HepG2 (cell line): ENCODE results near the gene TAC3. TPM values are rescaled to one million over a fixed set of nuclear protein-coding genes. Genes with fewer than 3 reads are reported as not detected.

ENCODE experiments used
- CBFB ChIP-seq: sonication (generic); formaldehyde crosslinking; IDR thresholded peaks from 2 replicates; pipeline ENCODE4 v1.4.0; 2020; ENCODE audit warnings: missing genetic modification reagents
- CBX2 ChIP-seq, 2 experiments: fragments of 200-600 bp in 1 of 2; sonication (generic); formaldehyde crosslinking in 1 of 2; IDR thresholded peaks; 2 replicates each; pipeline versions ENCODE4 v1.7.0 to v1.8.1; 2018 to 2022; ENCODE audit warnings: low read depth in 2 of 2, low read length in 1 of 2, mild to moderate bottlenecking in 1 of 2, missing genetic modification reagents in 1 of 2
- CENPT ChIP-seq: sonication (generic); formaldehyde crosslinking; IDR thresholded peaks from 2 replicates; pipeline ENCODE4 v1.8.0; 2022; ENCODE audit warnings: low read depth, mild to moderate bottlenecking, moderate library complexity, missing genetic modification reagents
- FOXK2 ChIP-seq: fragments of 450-650 bp; IDR thresholded peaks from 2 replicates; pipeline ENCODE4 v1.6.1; 2016
- GLI4 ChIP-seq: sonication (generic); formaldehyde crosslinking; IDR thresholded peaks from 2 replicates; pipeline ENCODE4 v1.5.1; 2020; ENCODE audit warnings: missing genetic modification reagents, mild to moderate bottlenecking, moderate library complexity, borderline replicate concordance
- SRSF9 ChIP-seq: fragments of 200-400 bp; formaldehyde crosslinking; IDR thresholded peaks from 2 replicates; pipeline ENCODE4 v1.6.1; 2018; ENCODE audit warnings: borderline replicate concordance, mild to moderate bottlenecking, low read depth, low read length; ENCODE audit not compliant: insufficient read depth, poor library complexity, severe bottlenecking
- ZNF747 ChIP-seq: sonication (generic); formaldehyde crosslinking; IDR thresholded peaks from 2 replicates; pipeline ENCODE4 v1.8.1; 2023; ENCODE audit warnings: missing genetic modification reagents, mild to moderate bottlenecking, borderline replicate concordance
- ZNF841 ChIP-seq: sonication (generic); formaldehyde crosslinking; IDR thresholded peaks from 2 replicates; pipeline ENCODE4 v1.8.1; 2023; ENCODE audit warnings: missing genetic modification reagents, borderline replicate concordance
- ZNF878 ChIP-seq: sonication (generic); formaldehyde crosslinking; IDR thresholded peaks from 2 replicates; pipeline ENCODE4 v1.8.1; 2023; ENCODE audit warnings: mild to moderate bottlenecking, missing genetic modification reagents, moderate library complexity
- polyA plus RNA-seq, 8 experiments: library from polyadenylated mRNA; depleted of rRNA in 3 of 8; stranded (reverse) in 7 of 8; unstranded in 1 of 8; fragments of >200 nt; fragmentation: Illumina TruSeq in 4 of 8; extraction: Trizol in 4 of 8; gene quantifications; 2 replicates each; pipeline versions ENCODE4 v1.2.1 to v1.2.3, GENCODE V29; 2011 to 2016; ENCODE audit warnings: low read depth in 4 of 8, missing spikeins in 1 of 8, mixed read lengths in 1 of 8; ENCODE audit not compliant: insufficient read depth in 1 of 8
- total RNA-seq, 5 experiments: library from RNA; depleted of rRNA; stranded (reverse); fragments of >200 nt; fragmentation: Illumina TruSeq; extraction: Trizol; gene quantifications; 2 replicates each; pipeline ENCODE4 v1.2.3, GENCODE V29; 2016; ENCODE audit warnings: low read depth in 1 of 5
- TF ChIP-seq, protein P1 (sequence below): sonication (generic); formaldehyde crosslinking; IDR thresholded peaks from 2 replicates; pipeline ENCODE4 v1.4.0; 2020; ENCODE audit warnings: missing genetic modification reagents
- TF ChIP-seq, protein P2 (sequence below): sonication (generic); formaldehyde crosslinking; IDR thresholded peaks from 2 replicates; pipeline ENCODE4 v1.8.1; 2023; ENCODE audit warnings: missing genetic modification reagents, mild to moderate bottlenecking, borderline replicate concordance
- TF ChIP-seq, protein P3 (sequence below): sonication (generic); formaldehyde crosslinking; IDR thresholded peaks from 2 replicates; pipeline ENCODE4 v1.4.0; 2020; ENCODE audit warnings: mild to moderate bottlenecking, missing genetic modification reagents
- TF ChIP-seq, protein P4 (sequence below), 2 experiments: IDR thresholded peaks; 2 replicates each; pipeline ENCODE4 v1.6.1; 2011 to 2012; ENCODE audit warnings: low read length in 2 of 2, borderline replicate concordance in 1 of 2, low read depth in 1 of 2, mild to moderate bottlenecking in 1 of 2, moderate library complexity in 1 of 2
- TF ChIP-seq, protein P5 (sequence below): sonication (generic); formaldehyde crosslinking; IDR thresholded peaks from 2 replicates; pipeline ENCODE4 v1.4.0; 2020; ENCODE audit warnings: missing genetic modification reagents, borderline replicate concordance

Gene TAC3
- total and polyA plus RNA-seq, 2 of the 13 experiments (the other 11 are each of a cell fraction or from before 2014, with no cell fraction given): 0.13 to 0.15 TPM

DNA sequence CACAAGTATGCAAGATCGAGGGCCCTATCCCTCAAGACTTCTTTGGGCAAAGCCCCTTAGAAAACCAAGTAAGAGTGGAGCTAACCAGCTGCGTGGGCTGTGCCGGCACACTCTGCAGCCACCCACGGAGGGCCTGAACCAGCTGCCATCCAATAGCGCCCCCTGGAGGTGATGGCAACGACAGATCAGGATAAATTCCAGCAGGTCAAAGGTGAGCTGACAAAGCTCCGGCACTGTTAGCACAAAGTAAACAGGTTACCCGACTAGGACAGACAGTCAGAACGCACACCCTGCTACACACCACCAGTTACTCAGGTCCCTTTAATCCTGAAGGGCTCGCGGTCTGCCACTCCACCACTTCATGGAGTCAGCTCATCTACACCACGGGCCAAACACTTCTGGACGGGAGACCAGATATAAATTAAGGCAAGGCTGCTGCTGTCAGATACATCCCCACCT is 14.9 kb downstream of the TAC3 start (continued):
- TF ChIP-seq, protein P1, sequence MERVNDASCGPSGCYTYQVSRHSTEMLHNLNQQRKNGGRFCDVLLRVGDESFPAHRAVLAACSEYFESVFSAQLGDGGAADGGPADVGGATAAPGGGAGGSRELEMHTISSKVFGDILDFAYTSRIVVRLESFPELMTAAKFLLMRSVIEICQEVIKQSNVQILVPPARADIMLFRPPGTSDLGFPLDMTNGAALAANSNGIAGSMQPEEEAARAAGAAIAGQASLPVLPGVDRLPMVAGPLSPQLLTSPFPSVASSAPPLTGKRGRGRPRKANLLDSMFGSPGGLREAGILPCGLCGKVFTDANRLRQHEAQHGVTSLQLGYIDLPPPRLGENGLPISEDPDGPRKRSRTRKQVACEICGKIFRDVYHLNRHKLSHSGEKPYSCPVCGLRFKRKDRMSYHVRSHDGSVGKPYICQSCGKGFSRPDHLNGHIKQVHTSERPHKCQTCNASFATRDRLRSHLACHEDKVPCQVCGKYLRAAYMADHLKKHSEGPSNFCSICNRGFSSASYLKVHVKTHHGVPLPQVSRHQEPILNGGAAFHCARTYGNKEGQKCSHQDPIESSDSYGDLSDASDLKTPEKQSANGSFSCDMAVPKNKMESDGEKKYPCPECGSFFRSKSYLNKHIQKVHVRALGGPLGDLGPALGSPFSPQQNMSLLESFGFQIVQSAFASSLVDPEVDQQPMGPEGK (CRISPR knock-in tag): 0 out of 2 replicates have a peak, but pooled peaks have one; percentile 36
- TF ChIP-seq, protein P2, sequence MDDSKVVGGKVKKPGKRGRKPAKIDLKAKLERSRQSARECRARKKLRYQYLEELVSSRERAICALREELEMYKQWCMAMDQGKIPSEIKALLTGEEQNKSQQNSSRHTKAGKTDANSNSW (CRISPR knock-in tag): no peak
- TF ChIP-seq ZNF878 (CRISPR knock-in tag) (no peak), GLI4 (CRISPR knock-in tag) (0 out of 2 replicates have a peak, but pooled peaks have one; percentile 54), ZNF841 (no peak), CBFB (0 out of 2 replicates have a peak, but pooled peaks have one; percentile 27), CBX2 (IDR thresholded peaks at IDR 0.05; ENCODE audit: low read depth, low read length) (no peak), CBX2 (CRISPR knock-in tag; IDR thresholded peaks at IDR 0.05; ENCODE audit: low read depth) (no peak), CENPT (CRISPR knock-in tag) (no peak), FOXK2 (peak; percentile 60; the same call in 1 of the 2 replicates), SRSF9 (no peak), ZNF747 (0 out of 2 replicates have a peak, but pooled peaks have one; percentile 38)
- TF ChIP-seq, protein P3, sequence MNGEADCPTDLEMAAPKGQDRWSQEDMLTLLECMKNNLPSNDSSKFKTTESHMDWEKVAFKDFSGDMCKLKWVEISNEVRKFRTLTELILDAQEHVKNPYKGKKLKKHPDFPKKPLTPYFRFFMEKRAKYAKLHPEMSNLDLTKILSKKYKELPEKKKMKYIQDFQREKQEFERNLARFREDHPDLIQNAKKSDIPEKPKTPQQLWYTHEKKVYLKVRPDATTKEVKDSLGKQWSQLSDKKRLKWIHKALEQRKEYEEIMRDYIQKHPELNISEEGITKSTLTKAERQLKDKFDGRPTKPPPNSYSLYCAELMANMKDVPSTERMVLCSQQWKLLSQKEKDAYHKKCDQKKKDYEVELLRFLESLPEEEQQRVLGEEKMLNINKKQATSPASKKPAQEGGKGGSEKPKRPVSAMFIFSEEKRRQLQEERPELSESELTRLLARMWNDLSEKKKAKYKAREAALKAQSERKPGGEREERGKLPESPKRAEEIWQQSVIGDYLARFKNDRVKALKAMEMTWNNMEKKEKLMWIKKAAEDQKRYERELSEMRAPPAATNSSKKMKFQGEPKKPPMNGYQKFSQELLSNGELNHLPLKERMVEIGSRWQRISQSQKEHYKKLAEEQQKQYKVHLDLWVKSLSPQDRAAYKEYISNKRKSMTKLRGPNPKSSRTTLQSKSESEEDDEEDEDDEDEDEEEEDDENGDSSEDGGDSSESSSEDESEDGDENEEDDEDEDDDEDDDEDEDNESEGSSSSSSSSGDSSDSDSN (CRISPR knock-in tag): peak; percentile 29; the same call in 1 of the 2 replicates
- TF ChIP-seq, protein P4, sequence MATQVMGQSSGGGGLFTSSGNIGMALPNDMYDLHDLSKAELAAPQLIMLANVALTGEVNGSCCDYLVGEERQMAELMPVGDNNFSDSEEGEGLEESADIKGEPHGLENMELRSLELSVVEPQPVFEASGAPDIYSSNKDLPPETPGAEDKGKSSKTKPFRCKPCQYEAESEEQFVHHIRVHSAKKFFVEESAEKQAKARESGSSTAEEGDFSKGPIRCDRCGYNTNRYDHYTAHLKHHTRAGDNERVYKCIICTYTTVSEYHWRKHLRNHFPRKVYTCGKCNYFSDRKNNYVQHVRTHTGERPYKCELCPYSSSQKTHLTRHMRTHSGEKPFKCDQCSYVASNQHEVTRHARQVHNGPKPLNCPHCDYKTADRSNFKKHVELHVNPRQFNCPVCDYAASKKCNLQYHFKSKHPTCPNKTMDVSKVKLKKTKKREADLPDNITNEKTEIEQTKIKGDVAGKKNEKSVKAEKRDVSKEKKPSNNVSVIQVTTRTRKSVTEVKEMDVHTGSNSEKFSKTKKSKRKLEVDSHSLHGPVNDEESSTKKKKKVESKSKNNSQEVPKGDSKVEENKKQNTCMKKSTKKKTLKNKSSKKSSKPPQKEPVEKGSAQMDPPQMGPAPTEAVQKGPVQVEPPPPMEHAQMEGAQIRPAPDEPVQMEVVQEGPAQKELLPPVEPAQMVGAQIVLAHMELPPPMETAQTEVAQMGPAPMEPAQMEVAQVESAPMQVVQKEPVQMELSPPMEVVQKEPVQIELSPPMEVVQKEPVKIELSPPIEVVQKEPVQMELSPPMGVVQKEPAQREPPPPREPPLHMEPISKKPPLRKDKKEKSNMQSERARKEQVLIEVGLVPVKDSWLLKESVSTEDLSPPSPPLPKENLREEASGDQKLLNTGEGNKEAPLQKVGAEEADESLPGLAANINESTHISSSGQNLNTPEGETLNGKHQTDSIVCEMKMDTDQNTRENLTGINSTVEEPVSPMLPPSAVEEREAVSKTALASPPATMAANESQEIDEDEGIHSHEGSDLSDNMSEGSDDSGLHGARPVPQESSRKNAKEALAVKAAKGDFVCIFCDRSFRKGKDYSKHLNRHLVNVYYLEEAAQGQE (IDR thresholded peaks at IDR 0.05; ENCODE audit: borderline replicate concordance in 1 of 2, low read depth in 1 of 2, low read length in 2 of 2): no peak
- TF ChIP-seq, protein P5, sequence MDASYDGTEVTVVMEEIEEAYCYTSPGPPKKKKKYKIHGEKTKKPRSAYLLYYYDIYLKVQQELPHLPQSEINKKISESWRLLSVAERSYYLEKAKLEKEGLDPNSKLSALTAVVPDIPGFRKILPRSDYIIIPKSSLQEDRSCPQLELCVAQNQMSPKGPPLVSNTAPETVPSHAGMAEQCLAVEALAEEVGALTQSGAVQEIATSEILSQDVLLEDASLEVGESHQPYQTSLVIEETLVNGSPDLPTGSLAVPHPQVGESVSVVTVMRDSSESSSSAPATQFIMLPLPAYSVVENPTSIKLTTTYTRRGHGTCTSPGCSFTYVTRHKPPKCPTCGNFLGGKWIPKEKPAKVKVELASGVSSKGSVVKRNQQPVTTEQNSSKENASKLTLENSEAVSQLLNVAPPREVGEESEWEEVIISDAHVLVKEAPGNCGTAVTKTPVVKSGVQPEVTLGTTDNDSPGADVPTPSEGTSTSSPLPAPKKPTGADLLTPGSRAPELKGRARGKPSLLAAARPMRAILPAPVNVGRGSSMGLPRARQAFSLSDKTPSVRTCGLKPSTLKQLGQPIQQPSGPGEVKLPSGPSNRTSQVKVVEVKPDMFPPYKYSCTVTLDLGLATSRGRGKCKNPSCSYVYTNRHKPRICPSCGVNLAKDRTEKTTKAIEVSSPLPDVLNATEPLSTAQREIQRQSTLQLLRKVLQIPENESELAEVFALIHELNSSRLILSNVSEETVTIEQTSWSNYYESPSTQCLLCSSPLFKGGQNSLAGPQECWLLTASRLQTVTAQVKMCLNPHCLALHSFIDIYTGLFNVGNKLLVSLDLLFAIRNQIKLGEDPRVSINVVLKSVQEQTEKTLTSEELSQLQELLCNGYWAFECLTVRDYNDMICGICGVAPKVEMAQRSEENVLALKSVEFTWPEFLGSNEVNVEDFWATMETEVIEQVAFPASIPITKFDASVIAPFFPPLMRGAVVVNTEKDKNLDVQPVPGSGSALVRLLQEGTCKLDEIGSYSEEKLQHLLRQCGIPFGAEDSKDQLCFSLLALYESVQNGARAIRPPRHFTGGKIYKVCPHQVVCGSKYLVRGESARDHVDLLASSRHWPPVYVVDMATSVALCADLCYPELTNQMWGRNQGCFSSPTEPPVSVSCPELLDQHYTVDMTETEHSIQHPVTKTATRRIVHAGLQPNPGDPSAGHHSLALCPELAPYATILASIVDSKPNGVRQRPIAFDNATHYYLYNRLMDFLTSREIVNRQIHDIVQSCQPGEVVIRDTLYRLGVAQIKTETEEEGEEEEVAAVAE (CRISPR knock-in tag): no peak; the same call in 1 of the 2 replicates
